Suprapubic skin (tissue), 4 donors: Measurements from ENCODE around the gene ELAVL2. TPM values are rescaled to one million over a fixed set of nuclear protein-coding genes. Genes with fewer than 3 reads are reported as not detected.

Experiments
- DNase-seq, 2 donors: peaks; one replicate each; pipeline ENCODE4 v3.0.0-alpha.2; 2019; ENCODE audit warnings: low spot score in 2 of 2
- H3K27ac ChIP-seq: fragments of 200-600 bp; sonication (generic); one replicate; pipeline ENCODE4 v1.5.1; 2019
- H3K27me3 ChIP-seq: fragments of 200-600 bp; sonication (generic); one replicate; pipeline ENCODE4 v1.5.1; 2019
- H3K36me3 ChIP-seq: fragments of 200-600 bp; sonication (generic); one replicate; pipeline ENCODE4 v1.5.1; 2019
- H3K4me1 ChIP-seq: fragments of 200-600 bp; sonication (generic); one replicate; pipeline ENCODE4 v1.5.1; 2019
- H3K4me3 ChIP-seq: fragments of 200-600 bp; sonication (generic); one replicate; pipeline ENCODE4 v1.5.1; 2019; ENCODE audit warnings: mild to moderate bottlenecking
- H3K9me3 ChIP-seq: fragments of 200-600 bp; sonication (generic); one replicate; pipeline ENCODE4 v1.5.1; 2019
- CTCF ChIP-seq, 2 donors: fragments of 200-600 bp in 1 of 2; fragments of 450-650 bp in 1 of 2; sonication (generic) in 1 of 2; IDR thresholded peaks; one replicate each; pipeline ENCODE4 v1.5.1; 2016 to 2019; ENCODE audit warnings: antibody characterized with exemption in 2 of 2, mild to moderate bottlenecking in 1 of 2, moderate library complexity in 1 of 2
- EP300 ChIP-seq: sonication (generic); formaldehyde crosslinking; IDR thresholded peaks from one replicate; pipeline ENCODE4 v1.6.1; 2017; ENCODE audit warnings: antibody characterized with exemption
- POLR2A ChIP-seq, 2 donors: fragments of 450-650 bp; IDR thresholded peaks; one replicate each; pipeline ENCODE4 v1.6.1; 2017; ENCODE audit warnings: antibody characterized with exemption in 2 of 2, mild to moderate bottlenecking in 2 of 2, moderate library complexity in 2 of 2
- POLR2AphosphoS5 ChIP-seq, 3 donors: sonication (generic); formaldehyde crosslinking; IDR thresholded peaks; one replicate each; pipeline ENCODE4 v1.6.1; 2017; ENCODE audit warnings: antibody characterized with exemption in 3 of 3
- WGBS: methylation state at CpG from one replicate; pipeline ENCODE4 v1.1.5; 2018; 5-methylcytosine and 5-hydroxymethylcytosine counted together
- total RNA-seq, 4 donors: library from RNA; depleted of rRNA; stranded (reverse); fragments of >200 nt; gene quantifications; one replicate each; pipeline ENCODE4 v1.1.0, GENCODE V29; 2016

ELAVL2 gene
- total RNA-seq, 4 donors from 2014 or later, result 0.48 to 0.59 (median 0.55) TPM

- no peaks in the 10 kb centered on the region for H3K27me3 ChIP-seq
- TF ChIP-seq EP300, result no peak
- H3K4me1 ChIP-seq, result no peaks in the 10 kb centered on the region
- no peaks in the 10 kb centered on the region for H3K36me3 ChIP-seq
- H3K4me3 ChIP-seq, result no peak overlapping the region
- H3K9me3 ChIP-seq, result no peaks in the 10 kb centered on the region
- WGBS, result 95% methylated on average over 6 of the region's 6 CpGs
- H3K27ac ChIP-seq, result no peak overlapping the region
- no peak for DNase-seq
Measured at GRCh38 chr9:23701291-23701690, 124.7 kb downstream of the ELAVL2 start.

GRCh38 chr9:23700359-23700758 is 125.7 kb downstream of the ELAVL2 start:
- Histone ChIP-seq H3K27ac (no peak overlapping the region), H3K27me3 (no peaks in the 10 kb centered on the region), H3K9me3 (no peaks in the 10 kb centered on the region), H3K4me1 (no peaks in the 10 kb centered on the region), H3K36me3 (no peaks in the 10 kb centered on the region), H3K4me3 (no peak overlapping the region)
- DNase-seq, result no peak
- WGBS, result 54% methylated on average over 2 of the region's 2 CpGs
- TF ChIP-seq POLR2A (IDR thresholded peaks at IDR 0.05) (no peak), CTCF (IDR thresholded peaks at IDR 0.05) (no peak), POLR2AphosphoS5 (IDR thresholded peaks at IDR 0.05) (no peak), EP300 (no peak)

- Histone ChIP-seq H3K36me3 (no peaks in the 10 kb centered on the region), H3K27ac (no peak overlapping the region), H3K9me3 (no peaks in the 10 kb centered on the region), H3K27me3 (no peaks in the 10 kb centered on the region), H3K4me1 (no peaks in the 10 kb centered on the region), H3K4me3 (no peak overlapping the region)
- 64% methylated on average over 1 of the region's 1 CpG for WGBS
- DNase-seq, result no peak
- no peak for TF ChIP-seq POLR2A (IDR thresholded peaks at IDR 0.05)
- no peak for TF ChIP-seq POLR2AphosphoS5 (IDR thresholded peaks at IDR 0.05)
- TF ChIP-seq EP300, result no peak
Measured at GRCh38 chr9:23698161-23698560, 127.9 kb downstream of the ELAVL2 start.

- H3K27ac ChIP-seq, result no peak overlapping the region
- no peaks in the 10 kb centered on the region for H3K9me3 ChIP-seq
- TF ChIP-seq CTCF (IDR thresholded peaks at IDR 0.05), result no peak
- TF ChIP-seq POLR2AphosphoS5 (IDR thresholded peaks at IDR 0.05), result no peak
- TF ChIP-seq EP300, result no peak
- TF ChIP-seq POLR2A (IDR thresholded peaks at IDR 0.05), result no peak
- WGBS, result 84% methylated on average over 5 of the region's 5 CpGs
- no peaks in the 10 kb centered on the region for H3K4me1 ChIP-seq
- H3K27me3 ChIP-seq, result no peaks in the 10 kb centered on the region
- H3K36me3 ChIP-seq, result no peaks in the 10 kb centered on the region
- no peak for DNase-seq
- H3K4me3 ChIP-seq, result no peak overlapping the region
Measured at GRCh38 chr9:23695572-23695971, 130.5 kb downstream of the ELAVL2 start.

GRCh38 chr9:23693374-23693773 is 132.7 kb downstream of the ELAVL2 start:
- Histone ChIP-seq H3K27ac (no peak overlapping the region), H3K4me1 (no peaks in the 10 kb centered on the region), H3K9me3 (no peaks in the 10 kb centered on the region), H3K36me3 (no peaks in the 10 kb centered on the region), H3K4me3 (no peak overlapping the region), H3K27me3 (no peaks in the 10 kb centered on the region)
- TF ChIP-seq POLR2AphosphoS5 (IDR thresholded peaks at IDR 0.05), result no peak
- no peak for TF ChIP-seq POLR2A (IDR thresholded peaks at IDR 0.05)
- no peak for TF ChIP-seq EP300
- TF ChIP-seq CTCF (IDR thresholded peaks at IDR 0.05), result no peak
- WGBS, result 97% methylated on average over 5 of the region's 5 CpGs
- DNase-seq, result no peak

- H3K4me3 ChIP-seq, result no peak overlapping the region
- H3K36me3 ChIP-seq, result no peaks in the 10 kb centered on the region
- H3K27ac ChIP-seq, result no peak overlapping the region
- TF ChIP-seq POLR2AphosphoS5 (IDR thresholded peaks at IDR 0.05), result no peak
- no peak for TF ChIP-seq POLR2A (IDR thresholded peaks at IDR 0.05)
- TF ChIP-seq EP300, result no peak
- TF ChIP-seq CTCF (IDR thresholded peaks at IDR 0.05), result no peak
- no peak for DNase-seq
- 50% methylated on average over 1 of the region's 1 CpG for WGBS
- no peaks in the 10 kb centered on the region for H3K27me3 ChIP-seq
- H3K9me3 ChIP-seq, result no peaks in the 10 kb centered on the region
- peaks cover 12% of the 10 kb centered on the region for H3K4me1 ChIP-seq
Measured at GRCh38 chr9:23686896-23687295, 139.1 kb downstream of the ELAVL2 start.
